Astrocyte of the cerebellum (primary cell): Measurements from ENCODE around the gene ETV5.

Experiments
- DNase-seq: peaks from one replicate; pipeline ENCODE4 v3.0.0-alpha.2; 2011; ENCODE audit warnings: low read depth
- H3K4me3 ChIP-seq: 2 replicates; pipeline ENCODE4 v1.5.1; 2011; ENCODE audit warnings: mild to moderate bottlenecking, low read depth, low read length, moderate library complexity
- CTCF ChIP-seq: IDR thresholded peaks from 2 replicates; pipeline ENCODE4 v1.5.1; 2012; ENCODE audit warnings: low read length, low read depth, moderate library complexity, mild to moderate bottlenecking; ENCODE audit errors: missing control alignments
- in situ Hi-C: cut with HindIII; loops from 2 replicates; pipeline ENCODE4 v1.10.0; 2017; ENCODE audit warnings: low sequenced_read_pairs

ETV5 gene

GRCh38 chr3:185999221-185999620, 109.7 kb downstream of the ETV5 start:
- no peak for DNase-seq
- TF ChIP-seq CTCF, result no peak
- in situ Hi-C loops, result loop anchor here (10.0 to 25.0 kb wide), 2 partner anchors 246 to 538 kb away; partner anchors contain the start of gene CRYGS
- no peak overlapping the region for H3K4me3 ChIP-seq

GRCh38 chr3:185998136-185998535, 110.8 kb downstream of the ETV5 start:
- DNase-seq, result no peak
- no peak overlapping the region for H3K4me3 ChIP-seq
- TF ChIP-seq CTCF, result no peak
- in situ Hi-C loops, result loop anchor here (10.0 to 25.0 kb wide), 2 partner anchors 247 to 539 kb away; partner anchors contain the start of gene CRYGS

- TF ChIP-seq CTCF, result no peak
- no peak overlapping the region for H3K4me3 ChIP-seq
- in situ Hi-C loops, result loop anchor here (10.0 to 25.0 kb wide), 2 partner anchors 248 to 540 kb away; partner anchors contain the start of gene CRYGS
- DNase-seq, result no peak
These were observed 111.8 kb downstream of the ETV5 start for GRCh38 chr3:185997130-185997529.
